Central memory CD8-positive, alpha-beta T cell (primary cell): ENCODE data around the gene CBX3.

Source experiments
- ATAC-seq: fragments of 150-1000 bp; cut with Tn5 transposase; replicated peaks from 2 replicates; pipeline ENCODE4 v1.10.0; 2022; ENCODE audit warnings: mild to moderate bottlenecking, moderate FRiP score, moderate number of reproducible peaks; ENCODE audit not compliant: poor library complexity, severe bottlenecking; ENCODE audit errors: extremely low read depth
- DNase-seq, 2 donors: peaks; one replicate each; pipeline ENCODE4 v3.0.0; 2021; ENCODE audit warnings: low spot score in 2 of 2
- H3K27ac Mint-ChIP-seq: one replicate; pipeline ENCODE4 v1.8.0; 2022; ENCODE audit warnings: low read depth, mild to moderate bottlenecking, moderate library complexity, mixed read lengths
- H3K27me3 Mint-ChIP-seq: one replicate; pipeline ENCODE4 v1.8.0; 2022; ENCODE audit warnings: mixed read lengths
- H3K36me3 Mint-ChIP-seq: one replicate; pipeline ENCODE4 v1.8.0; 2022; ENCODE audit warnings: mild to moderate bottlenecking, moderate library complexity, mixed read lengths; ENCODE audit not compliant: insufficient read depth
- H3K4me1 Mint-ChIP-seq: one replicate; pipeline ENCODE4 v1.8.0; 2022; ENCODE audit warnings: mixed read lengths
- H3K4me3 Mint-ChIP-seq: one replicate; pipeline ENCODE4 v1.8.0; 2022; ENCODE audit warnings: mild to moderate bottlenecking, moderate library complexity, mixed read lengths
- H3K9me3 Mint-ChIP-seq: one replicate; pipeline ENCODE4 v1.8.0; 2022; ENCODE audit warnings: mixed read lengths

Gene CBX3

GRCh38 chr7:26203016-26203415 is 1.5 kb downstream of the CBX3 start:
- DNase-seq (no peak), ATAC-seq (no peak)
- peak overlapping the region; percentile 79 for H3K27ac Mint-ChIP-seq
- H3K4me3 Mint-ChIP-seq: peak overlapping the region; percentile 100
- H3K9me3 Mint-ChIP-seq: no peaks in the 10 kb centered on the region
- peaks cover 67% of the 10 kb centered on the region for H3K36me3 Mint-ChIP-seq
- no peaks in the 10 kb centered on the region for H3K27me3 Mint-ChIP-seq
- H3K4me1 Mint-ChIP-seq: peaks cover 69% of the 10 kb centered on the region

DNA sequence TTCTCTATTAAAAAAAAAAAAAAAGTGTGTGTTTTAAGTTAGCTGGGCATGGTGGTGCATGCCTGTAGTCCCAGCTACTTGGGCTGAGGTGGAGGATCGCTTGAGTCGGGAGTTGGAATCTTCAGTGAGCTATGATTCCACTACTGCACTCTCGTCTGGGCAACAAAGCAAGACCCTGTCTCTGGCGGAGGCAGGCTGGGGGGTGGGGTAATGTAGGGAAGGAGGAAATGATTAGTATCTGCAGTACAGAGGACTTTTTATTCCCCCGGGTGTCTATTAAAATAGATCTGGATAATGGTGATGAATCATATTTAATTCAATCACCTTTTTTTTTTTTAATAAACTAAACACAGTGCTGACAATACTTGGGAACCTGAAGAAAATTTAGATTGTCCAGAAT is 6.5 kb downstream of the CBX3 start:
- DNase-seq (no peak), ATAC-seq (no peak)
- H3K4me1 Mint-ChIP-seq: peaks cover 45% of the 10 kb centered on the region
- no peak overlapping the region for H3K4me3 Mint-ChIP-seq
- peaks cover 63% of the 10 kb centered on the region for H3K36me3 Mint-ChIP-seq
- H3K9me3 Mint-ChIP-seq: no peaks in the 10 kb centered on the region
- no peak overlapping the region for H3K27ac Mint-ChIP-seq
- H3K27me3 Mint-ChIP-seq: no peaks in the 10 kb centered on the region

DNA sequence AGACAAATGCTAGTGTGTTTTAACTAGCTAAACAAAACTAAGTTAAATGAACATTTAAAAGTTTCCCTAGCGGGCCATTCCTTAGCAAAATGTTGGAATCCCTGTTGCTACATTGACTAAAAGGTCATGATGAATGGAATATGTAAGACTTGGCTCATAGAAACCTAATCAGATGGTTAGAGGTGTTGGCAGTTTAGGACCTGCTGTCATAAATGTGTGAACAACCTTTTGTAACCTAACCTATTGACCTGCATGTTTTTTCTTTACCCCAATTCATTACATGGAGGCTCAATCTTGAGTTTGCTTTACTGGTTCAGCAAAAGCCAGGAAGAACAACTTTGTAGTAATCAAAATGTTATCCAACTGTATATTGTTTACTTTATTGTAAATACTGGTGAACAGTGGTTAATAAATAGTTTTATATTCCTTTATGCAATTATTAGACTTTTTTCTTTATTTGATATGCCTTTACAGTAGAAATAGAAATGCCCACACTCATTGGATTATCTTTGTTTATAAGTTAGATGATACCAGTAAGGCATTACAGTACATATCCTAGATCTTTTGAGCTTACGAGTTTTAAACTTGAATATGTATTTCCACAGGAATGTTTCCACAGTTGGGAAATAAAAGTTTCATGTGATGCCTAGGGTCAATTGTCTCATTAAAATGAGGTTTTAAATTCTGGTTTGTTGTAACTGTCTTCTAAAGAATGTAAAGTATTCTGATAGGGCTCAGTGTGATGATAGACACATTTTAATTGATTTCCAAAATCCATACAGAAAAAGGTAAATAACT is 11.6 kb downstream of the CBX3 start:
- DNase-seq: no peak
- Mint-ChIP-seq H3K4me1 (peaks cover 9% of the 10 kb centered on the region), H3K9me3 (no peaks in the 10 kb centered on the region), H3K36me3 (peaks cover 38% of the 10 kb centered on the region), H3K4me3 (no peak overlapping the region), H3K27ac (no peak overlapping the region), H3K27me3 (no peaks in the 10 kb centered on the region)
- ATAC-seq: no peak

- ATAC-seq (no peak), DNase-seq (no peak)
- H3K4me1 Mint-ChIP-seq: peaks cover 9% of the 10 kb centered on the region
- no peak overlapping the region for H3K4me3 Mint-ChIP-seq
- no peak overlapping the region for H3K27ac Mint-ChIP-seq
- H3K36me3 Mint-ChIP-seq: peaks cover 32% of the 10 kb centered on the region
- no peaks in the 10 kb centered on the region for H3K9me3 Mint-ChIP-seq
- H3K27me3 Mint-ChIP-seq: no peaks in the 10 kb centered on the region
Observed at GRCh38 chr7:26213807-26214515, 12.4 kb downstream of the CBX3 start.

GRCh38 chr7:26216049-26216448 is 14.5 kb downstream of the CBX3 start:
- H3K36me3 Mint-ChIP-seq: peaks cover 15% of the 10 kb centered on the region
- DNase-seq: no peak
- peaks cover 5% of the 10 kb centered on the region for H3K4me1 Mint-ChIP-seq
- ATAC-seq: no peak
- no peak overlapping the region for H3K4me3 Mint-ChIP-seq
- no peaks in the 10 kb centered on the region for H3K27me3 Mint-ChIP-seq
- no peaks in the 10 kb centered on the region for H3K9me3 Mint-ChIP-seq
- H3K27ac Mint-ChIP-seq: no peak overlapping the region

GRCh38 chr7:26224359-26224758 is 22.8 kb downstream of the CBX3 start:
- Mint-ChIP-seq H3K27ac (no peak overlapping the region), H3K4me3 (no peak overlapping the region), H3K4me1 (no peaks in the 10 kb centered on the region), H3K36me3 (no peaks in the 10 kb centered on the region), H3K27me3 (peaks cover 9% of the 10 kb centered on the region), H3K9me3 (no peaks in the 10 kb centered on the region)
- DNase-seq (no peak), ATAC-seq (no peak)

- ATAC-seq (no peak), DNase-seq (no peak)
- Mint-ChIP-seq H3K4me1 (no peaks in the 10 kb centered on the region), H3K4me3 (no peak overlapping the region), H3K9me3 (no peaks in the 10 kb centered on the region), H3K36me3 (no peaks in the 10 kb centered on the region), H3K27me3 (peaks cover 9% of the 10 kb centered on the region), H3K27ac (no peak overlapping the region)
Observed at GRCh38 chr7:26227987-26228386, 26.4 kb downstream of the CBX3 start.

DNA sequence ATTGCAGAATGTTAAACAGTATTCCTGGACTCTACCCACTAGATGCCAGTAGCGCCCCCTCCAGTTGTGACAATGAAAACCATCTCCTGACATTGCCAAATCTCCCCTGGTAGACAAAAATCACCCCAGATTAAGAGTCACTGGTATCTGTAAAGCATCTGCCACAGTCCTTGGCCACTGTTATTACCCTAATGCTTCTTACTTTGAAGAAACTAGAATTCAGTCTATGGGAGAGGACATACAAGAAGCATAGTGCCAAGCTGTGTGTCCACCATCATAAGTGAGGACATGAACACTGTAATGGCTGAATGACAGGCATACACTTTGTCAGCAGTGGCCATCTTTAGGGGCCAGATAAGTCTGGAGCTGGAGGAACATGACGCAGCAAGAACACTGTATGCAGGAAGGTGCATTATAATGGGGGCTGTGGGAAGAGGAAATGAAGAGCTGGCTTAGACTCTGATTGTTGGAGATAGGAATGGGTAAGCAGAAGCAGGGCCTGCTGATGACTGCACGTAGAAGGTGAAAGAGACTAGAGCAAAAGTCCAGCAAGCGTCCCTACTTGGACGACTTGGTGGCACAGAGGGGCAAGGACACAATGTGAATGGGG is 32.5 kb downstream of the CBX3 start:
- Mint-ChIP-seq H3K27ac (no peak overlapping the region), H3K4me1 (no peaks in the 10 kb centered on the region), H3K9me3 (no peaks in the 10 kb centered on the region), H3K4me3 (no peak overlapping the region), H3K36me3 (no peaks in the 10 kb centered on the region), H3K27me3 (no peaks in the 10 kb centered on the region)
- no peak for DNase-seq
- no peak for ATAC-seq

GRCh38 chr7:26237035-26237807 is 35.7 kb downstream of the CBX3 start:
- no peak for DNase-seq
- no peaks in the 10 kb centered on the region for H3K27me3 Mint-ChIP-seq
- no peak overlapping the region for H3K27ac Mint-ChIP-seq
- no peaks in the 10 kb centered on the region for H3K9me3 Mint-ChIP-seq
- H3K36me3 Mint-ChIP-seq: no peaks in the 10 kb centered on the region
- H3K4me3 Mint-ChIP-seq: no peak overlapping the region
- no peaks in the 10 kb centered on the region for H3K4me1 Mint-ChIP-seq
- ATAC-seq: no peak

- DNase-seq (no peak), ATAC-seq (no peak)
- no peak overlapping the region for H3K4me3 Mint-ChIP-seq
- no peaks in the 10 kb centered on the region for H3K4me1 Mint-ChIP-seq
- no peaks in the 10 kb centered on the region for H3K9me3 Mint-ChIP-seq
- H3K27ac Mint-ChIP-seq: no peak overlapping the region
- no peaks in the 10 kb centered on the region for H3K27me3 Mint-ChIP-seq
- no peaks in the 10 kb centered on the region for H3K36me3 Mint-ChIP-seq
Observed at GRCh38 chr7:26238032-26238431, 36.5 kb downstream of the CBX3 start.

- ATAC-seq (no peak), DNase-seq (no peak)
- no peaks in the 10 kb centered on the region for H3K4me1 Mint-ChIP-seq
- no peak overlapping the region for H3K27ac Mint-ChIP-seq
- no peaks in the 10 kb centered on the region for H3K36me3 Mint-ChIP-seq
- no peaks in the 10 kb centered on the region for H3K27me3 Mint-ChIP-seq
- no peaks in the 10 kb centered on the region for H3K9me3 Mint-ChIP-seq
- H3K4me3 Mint-ChIP-seq: no peak overlapping the region
Observed at GRCh38 chr7:26245150-26245549, 43.6 kb downstream of the CBX3 start.

DNA sequence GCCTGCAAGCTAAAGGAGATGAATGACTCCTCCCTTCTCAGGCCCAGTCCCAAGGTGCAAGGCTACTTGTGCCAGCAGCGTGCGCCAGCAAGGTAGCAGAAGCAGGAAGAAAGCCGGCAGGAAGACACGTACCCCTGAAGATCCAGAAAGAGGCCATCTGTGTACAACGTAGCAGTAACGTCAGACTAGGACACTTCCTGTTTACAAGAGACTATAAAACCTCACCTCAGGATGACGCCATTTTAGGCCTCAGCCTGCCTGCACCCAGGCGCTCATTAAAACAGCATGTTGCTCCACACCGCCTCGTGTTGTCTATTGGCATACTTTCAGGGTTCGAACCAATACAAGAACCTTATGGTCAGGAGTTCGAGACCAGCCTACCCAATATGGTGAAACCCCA is 48.7 kb downstream of the CBX3 start:
- no peaks in the 10 kb centered on the region for H3K9me3 Mint-ChIP-seq
- H3K4me1 Mint-ChIP-seq: no peaks in the 10 kb centered on the region
- DNase-seq: no peak
- no peak overlapping the region for H3K4me3 Mint-ChIP-seq
- no peaks in the 10 kb centered on the region for H3K27me3 Mint-ChIP-seq
- no peak overlapping the region for H3K27ac Mint-ChIP-seq
- H3K36me3 Mint-ChIP-seq: no peaks in the 10 kb centered on the region
- ATAC-seq: no peak
